HG02870 (cell line): ENCODE data around the gene UCN2.

Experiments used
- ATAC-seq: cut with Tn5 transposase; IDR thresholded peaks from one replicate; pipeline ENCODE4 v1.9.1; 2021; ENCODE audit warnings: mild to moderate bottlenecking, moderate library complexity; ENCODE audit not compliant: unreplicated experiment

The UCN2 gene, protein sequence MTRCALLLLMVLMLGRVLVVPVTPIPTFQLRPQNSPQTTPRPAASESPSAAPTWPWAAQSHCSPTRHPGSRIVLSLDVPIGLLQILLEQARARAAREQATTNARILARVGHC

GRCh38 chr3:48563382-48563918 is at the start of gene UCN2:
Gene UCN2, minus strand, starts transcription at chr3:48563781. Its CDS starts 657 bp downstream, at chr3:48563124.
- ATAC-seq: no peak

DNA sequence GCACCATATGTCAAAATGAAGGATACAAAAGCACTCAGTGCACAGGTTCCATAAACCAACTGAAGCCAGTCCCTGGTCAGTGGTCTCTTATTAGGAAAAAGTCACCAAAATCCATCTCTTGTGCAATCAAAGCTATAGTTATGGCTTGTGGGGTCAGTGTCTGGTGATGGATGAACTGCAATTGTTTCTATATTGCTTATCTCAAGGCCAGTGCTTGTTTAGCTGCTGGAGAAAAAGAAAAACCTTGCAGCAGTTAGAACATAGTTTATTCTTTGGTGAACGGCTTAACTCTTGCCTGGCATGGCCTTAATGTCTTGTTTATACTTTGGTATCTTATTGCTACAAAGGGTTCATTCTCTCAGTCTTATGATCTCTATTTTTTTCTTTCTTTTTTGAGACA is 48.7 kb upstream of the UCN2 start:
- ATAC-seq: no peak

DNA sequence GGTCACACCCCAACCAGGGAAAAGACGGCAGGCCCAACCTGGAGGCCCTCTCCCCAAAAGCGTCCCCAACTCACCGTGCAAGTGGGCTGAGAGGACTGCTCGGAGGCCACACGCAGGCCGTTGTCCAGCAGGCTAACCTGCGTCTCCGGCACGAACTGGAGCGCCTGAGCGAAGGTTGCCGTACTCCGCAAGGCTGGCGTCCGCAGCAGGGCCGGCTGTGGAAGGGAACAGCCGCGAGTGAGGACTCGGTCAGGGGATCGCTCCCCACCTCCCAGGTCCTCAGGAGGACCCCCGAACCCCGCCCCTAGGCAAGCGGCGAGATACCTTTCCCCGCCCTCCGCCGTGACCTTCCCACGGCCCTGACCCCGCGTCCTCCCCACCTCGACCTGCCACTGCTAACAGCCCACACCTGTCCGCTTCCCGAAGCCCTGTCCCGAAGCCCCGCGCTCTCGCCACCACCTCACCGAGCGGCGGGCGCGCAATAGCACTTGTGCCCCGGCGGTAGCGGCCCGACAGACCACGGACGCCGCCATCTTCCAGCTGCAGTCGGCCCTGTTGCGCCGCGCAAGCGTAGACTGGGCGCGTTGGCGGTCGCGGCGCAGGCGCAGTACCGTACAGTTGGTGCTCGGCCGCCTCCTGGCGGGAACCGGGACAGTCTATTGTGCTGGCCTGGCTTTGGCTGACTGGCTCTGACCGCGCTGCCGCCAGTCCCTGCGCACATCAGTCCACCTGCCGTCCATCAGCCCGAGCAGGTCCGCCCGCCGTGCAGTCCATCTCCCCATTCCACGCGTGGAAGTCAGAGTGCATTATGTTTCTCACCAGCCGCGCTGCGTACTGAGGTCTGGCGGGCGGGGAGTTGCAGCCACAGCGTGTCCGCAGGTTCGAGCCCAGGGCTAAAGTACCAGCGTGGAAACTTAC is 45.8 kb upstream of the UCN2 start, which contains the start of gene UQCRC1:
Gene UQCRC1, minus strand, starts transcription at position 559 of the 918 bp plus-strand sequence. Its CDS starts 26 bp downstream, at position 533.
- peak; percentile 92 for ATAC-seq

DNA sequence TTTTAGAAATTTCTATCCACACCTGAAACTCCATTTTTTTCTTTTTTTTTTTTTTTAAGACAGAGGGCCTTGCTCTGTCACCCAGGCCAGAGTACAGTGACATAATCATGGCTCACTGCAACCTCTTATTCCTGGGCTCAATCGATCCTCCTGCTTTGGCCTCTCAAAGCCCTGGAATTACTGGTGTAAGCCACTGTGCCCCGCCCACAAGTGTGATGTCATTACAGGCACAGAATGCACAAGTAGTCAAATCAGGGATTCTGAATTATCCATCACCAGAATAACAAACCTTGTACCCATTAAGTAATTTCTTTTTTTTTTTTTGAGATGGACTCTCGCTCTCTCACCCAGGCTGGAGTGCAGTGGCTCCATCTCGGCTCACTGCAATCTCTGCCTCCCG is 43.9 kb upstream of the UCN2 start:
- no peak for ATAC-seq

- no peak for ATAC-seq
Observed at GRCh38 chr3:48601622-48601994, 38.0 kb upstream of the UCN2 start.

DNA sequence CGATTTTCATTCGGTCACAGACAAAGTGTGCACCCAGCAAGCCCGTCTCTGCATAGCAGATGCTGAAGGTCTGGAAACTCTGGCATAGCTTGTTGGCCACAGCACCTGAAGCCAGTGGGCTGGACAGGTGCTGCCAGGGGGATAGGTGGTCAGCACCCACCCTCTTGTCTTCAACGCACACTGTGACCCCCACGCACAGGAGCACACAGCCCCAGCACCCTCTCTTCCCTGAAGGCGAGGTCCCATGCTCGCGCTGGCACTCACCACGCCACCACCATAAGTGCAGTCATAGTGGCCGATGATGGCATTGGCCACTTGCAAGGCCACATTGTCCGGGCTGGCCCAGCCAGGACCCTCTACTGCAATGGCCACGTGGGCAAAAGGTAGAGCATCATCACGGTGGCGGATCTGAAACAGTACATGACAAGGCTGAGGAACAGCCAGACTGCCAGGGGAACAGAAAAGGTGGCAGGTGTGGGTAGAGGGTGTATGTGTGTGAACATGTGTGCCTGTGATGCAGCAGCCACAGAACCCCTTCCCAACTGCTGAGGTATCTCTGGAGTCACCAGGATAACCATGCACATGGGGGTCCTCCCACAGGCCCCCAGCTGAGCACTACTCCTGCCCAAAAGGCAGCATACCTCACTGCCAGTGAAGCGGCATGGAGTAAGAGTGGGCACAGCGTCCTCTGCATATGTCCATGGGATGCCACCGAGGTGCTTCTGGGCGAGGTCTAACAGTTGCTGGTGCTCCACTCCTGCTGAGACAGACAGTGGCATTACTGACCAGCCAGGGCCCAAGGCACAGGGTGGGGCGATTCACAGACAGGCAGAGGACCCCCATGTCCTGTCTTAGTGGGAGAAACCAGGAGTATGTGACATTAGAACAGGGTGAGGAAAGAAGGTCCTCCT is 37.4 kb upstream of the UCN2 start:
- no peak for ATAC-seq

GRCh38 chr3:48599509-48600285 is 36.1 kb upstream of the UCN2 start:
- ATAC-seq: no peak

- no peak for ATAC-seq
Observed at GRCh38 chr3:48599077-48599501, 35.5 kb upstream of the UCN2 start.

GRCh38 chr3:48598323-48599076 is 34.9 kb upstream of the UCN2 start:
- no peak for ATAC-seq

DNA sequence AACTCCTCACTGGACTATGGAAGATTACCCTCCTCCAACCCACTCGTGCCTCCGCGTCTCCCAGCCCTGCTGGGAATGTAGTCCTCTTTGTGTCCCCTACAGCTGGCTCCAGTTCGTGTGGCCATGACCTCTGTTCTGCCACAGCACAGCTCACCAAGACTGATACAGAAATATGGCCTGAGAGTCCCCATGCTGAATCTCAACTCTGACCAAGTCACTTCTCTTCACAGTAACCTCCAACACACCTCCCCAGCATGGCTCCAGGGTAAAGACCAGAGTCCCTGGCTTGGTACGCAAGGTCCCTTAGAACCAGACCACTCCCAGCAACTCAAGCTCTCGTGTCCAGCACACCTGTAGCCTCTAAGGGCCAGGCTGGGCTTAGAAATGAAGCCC is 33.8 kb upstream of the UCN2 start:
- ATAC-seq: no peak

DNA sequence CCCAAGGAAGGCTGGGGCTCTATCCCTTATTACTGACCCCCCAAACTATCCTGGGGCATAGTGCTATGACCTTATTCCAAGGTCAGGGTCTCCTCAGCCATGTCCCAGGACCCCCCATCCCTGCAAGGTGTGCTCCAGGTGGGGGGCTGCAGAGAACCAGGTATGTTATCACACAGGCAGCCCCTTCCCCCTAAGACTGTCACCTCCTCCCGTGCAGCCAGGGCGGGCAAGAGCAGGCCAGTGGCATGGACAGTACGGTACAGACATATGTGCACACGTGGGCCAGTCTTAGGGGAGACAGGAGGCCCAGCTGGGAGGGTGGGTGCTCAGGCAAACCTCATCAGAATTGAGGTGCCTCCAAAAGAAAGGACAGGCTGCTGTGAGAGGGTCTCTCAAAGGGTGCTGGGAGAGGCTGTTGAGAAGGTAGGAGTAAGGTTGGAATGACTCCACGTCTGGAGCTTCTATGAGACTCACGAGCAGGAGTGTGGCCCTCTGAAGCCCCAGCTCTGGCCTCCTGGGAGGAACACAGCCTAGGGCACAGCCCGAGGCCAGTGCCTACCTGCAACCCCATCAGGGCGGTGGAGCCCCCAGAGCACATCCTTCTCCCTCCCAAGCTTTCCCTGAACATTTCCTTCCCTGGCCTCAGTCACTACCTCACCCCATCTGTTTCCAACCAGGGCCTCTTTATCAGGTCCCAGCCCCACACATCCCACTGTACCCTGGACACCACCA is 33.3 kb upstream of the UCN2 start:
- ATAC-seq: no peak

DNA sequence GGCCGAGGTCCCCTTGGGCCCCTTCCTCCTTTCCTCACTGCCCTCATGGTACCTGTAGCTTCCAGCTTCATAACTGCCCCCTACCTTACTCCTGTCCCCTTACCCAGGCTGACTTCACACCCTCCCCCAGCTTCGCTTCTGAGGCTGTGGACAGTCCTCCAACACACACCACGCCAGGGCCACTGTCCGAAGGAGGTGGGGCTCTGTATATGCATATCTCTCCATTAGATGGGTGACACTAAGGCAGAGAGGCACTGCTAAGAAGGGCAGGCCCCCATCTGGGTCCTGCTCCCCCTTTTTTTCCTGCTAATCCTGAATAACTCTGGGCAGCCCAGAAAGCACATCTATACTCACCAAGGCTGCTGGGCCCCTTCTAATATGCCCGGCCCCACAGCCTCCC is 32.6 kb upstream of the UCN2 start:
- no peak for ATAC-seq

DNA sequence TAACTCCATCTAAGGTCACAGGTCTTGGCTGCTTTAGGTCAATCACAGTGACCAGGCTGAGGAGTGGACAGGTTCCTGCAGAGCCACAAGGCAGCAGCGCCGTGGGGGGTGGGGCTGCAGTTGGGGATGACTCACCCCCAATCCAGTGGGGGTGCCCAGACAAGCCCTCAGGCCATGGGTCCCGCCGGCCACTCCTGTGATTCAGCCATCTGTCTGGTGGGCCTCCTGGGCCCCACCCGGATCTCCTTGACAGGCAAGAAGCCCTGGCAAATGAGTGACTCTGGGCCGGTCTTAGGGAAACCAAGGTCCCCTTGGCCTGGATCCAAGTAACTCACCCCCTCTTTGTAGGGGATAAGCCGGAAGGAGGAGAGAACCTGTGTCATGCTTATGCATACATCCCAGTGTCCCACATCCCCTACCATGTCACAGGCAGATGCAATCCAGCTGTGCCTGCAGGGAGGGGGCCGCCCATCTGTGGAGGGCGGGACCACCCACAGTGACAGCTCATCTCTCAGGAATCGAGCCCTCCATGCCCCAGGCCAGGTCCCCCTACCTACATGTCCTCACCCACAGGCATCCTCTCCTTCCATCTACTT is 32.0 kb upstream of the UCN2 start:
- no peak for ATAC-seq

GRCh38 chr3:48595075-48595525 is 31.5 kb upstream of the UCN2 start, which contains the start of gene COL7A1:
Gene COL7A1, minus strand, starts transcription at chr3:48595329. Its CDS starts 170 bp downstream, at chr3:48595159.
- no peak for ATAC-seq

GRCh38 chr3:48594417-48595049 is 31.0 kb upstream of the UCN2 start:
- ATAC-seq: no peak

DNA sequence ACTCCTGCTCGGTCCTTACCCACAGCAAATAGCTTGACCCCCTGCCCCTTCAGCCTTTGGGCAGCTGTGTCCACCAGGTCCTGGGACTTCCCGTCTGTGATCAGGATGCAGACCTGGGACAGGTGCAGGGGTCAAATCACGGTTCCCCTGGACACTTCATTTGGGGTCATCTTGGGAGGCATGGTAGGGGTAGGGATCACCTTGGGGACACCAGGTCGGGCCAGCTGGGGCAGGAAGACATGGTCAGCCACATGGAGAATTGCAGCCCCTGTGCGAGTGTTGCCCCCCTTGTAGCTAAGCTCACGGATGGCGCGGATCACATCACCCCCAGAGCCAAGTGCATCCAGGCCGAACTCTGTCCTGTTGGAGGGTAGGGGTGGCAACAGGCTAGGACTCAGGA is 29.8 kb upstream of the UCN2 start:
- no peak for ATAC-seq

DNA sequence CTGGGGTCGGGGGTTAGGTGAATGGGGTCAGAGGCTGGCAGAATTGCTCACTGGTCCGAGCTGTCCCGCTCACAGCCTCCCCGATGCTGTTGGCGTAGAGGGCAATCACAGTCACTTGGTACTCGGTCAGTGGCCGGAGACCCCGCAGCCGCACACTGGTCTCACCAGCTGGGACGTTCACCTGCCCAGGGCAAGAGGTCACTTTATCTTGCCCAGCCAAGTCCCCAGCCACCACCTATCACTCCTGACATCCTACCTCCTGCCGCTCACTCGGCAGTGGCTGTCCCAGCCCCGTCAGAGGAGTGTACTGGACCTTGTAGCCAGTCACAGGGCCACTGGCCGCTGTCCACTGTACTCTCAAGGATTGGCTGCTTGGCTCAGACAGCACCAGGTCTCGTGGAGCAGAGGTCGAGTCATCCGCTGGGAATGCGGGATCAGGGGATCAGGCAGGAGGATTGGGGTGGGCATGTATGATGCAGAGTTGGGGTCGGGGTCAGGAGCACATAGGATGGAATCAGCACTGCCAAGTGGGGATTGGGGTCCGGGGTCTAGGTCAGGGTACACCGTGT is 29.0 kb upstream of the UCN2 start:
- ATAC-seq: no peak
